ENCODE results near the gene ADAMTSL5. TPM values are rescaled to one million over a fixed set of nuclear protein-coding genes. Genes with fewer than 3 reads are reported as not detected.
"Not testable (repeated sequence)": the region's sequence is repeated elsewhere in the genome, so short reads cannot be mapped to it uniquely, and the experiment has no call there.

ADAMTSL5 gene
- total RNA-seq, 4 donors from 2014 or later: 17.4 to 54.8 (median 42.6) TPM

DNA sequence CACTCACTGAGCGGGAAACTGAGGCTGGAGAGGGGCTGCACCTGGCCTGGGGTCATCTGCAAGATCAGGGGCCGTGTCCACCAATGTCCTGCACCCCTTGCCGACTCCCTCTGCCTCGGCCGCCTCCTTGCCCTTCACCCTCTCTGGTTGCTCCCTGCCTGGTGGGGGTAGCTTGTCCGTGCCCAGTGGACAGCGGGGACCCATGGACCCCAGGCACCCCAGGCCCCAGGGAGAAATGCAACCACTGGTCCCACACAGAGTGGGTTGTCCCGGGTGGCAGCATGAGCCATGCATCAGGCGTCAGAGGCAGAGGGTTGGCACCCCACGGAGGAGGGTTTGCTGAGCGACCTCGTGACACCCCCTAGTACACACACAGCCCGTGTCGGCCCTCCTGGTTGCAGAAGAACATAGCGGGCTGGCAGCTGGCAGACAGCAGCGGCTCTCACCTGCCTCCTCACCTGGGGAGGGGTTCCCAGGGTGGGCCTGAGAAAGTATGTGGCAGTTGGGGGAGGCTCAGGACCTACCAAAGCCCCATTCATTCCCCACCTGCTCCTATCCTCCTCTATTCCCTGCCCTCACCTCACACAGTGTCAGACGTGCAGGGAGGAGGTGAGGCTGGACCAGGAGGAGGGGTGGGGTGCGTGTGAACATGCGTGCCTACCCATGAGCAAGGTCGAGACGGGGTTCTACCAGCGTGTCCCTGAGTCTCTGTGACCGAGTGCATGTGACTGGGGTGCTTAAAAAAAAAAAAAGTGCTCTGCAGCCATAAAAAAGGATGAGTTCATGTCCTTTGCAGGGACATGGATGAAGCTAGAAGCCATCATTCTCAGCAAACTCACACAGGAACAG is 8.7 kb downstream of the ADAMTSL5 start:
- TF ChIP-seq, protein P1, sequence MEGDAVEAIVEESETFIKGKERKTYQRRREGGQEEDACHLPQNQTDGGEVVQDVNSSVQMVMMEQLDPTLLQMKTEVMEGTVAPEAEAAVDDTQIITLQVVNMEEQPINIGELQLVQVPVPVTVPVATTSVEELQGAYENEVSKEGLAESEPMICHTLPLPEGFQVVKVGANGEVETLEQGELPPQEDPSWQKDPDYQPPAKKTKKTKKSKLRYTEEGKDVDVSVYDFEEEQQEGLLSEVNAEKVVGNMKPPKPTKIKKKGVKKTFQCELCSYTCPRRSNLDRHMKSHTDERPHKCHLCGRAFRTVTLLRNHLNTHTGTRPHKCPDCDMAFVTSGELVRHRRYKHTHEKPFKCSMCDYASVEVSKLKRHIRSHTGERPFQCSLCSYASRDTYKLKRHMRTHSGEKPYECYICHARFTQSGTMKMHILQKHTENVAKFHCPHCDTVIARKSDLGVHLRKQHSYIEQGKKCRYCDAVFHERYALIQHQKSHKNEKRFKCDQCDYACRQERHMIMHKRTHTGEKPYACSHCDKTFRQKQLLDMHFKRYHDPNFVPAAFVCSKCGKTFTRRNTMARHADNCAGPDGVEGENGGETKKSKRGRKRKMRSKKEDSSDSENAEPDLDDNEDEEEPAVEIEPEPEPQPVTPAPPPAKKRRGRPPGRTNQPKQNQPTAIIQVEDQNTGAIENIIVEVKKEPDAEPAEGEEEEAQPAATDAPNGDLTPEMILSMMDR (IDR thresholded peaks at IDR 0.05): no peak
- TF ChIP-seq EP300 (IDR thresholded peaks at IDR 0.05) (no peak), POLR2A (IDR thresholded peaks at IDR 0.05) (no peak)
- no peak for DNase-seq (ENCODE audit: low spot score in 2 of 2)

DNA sequence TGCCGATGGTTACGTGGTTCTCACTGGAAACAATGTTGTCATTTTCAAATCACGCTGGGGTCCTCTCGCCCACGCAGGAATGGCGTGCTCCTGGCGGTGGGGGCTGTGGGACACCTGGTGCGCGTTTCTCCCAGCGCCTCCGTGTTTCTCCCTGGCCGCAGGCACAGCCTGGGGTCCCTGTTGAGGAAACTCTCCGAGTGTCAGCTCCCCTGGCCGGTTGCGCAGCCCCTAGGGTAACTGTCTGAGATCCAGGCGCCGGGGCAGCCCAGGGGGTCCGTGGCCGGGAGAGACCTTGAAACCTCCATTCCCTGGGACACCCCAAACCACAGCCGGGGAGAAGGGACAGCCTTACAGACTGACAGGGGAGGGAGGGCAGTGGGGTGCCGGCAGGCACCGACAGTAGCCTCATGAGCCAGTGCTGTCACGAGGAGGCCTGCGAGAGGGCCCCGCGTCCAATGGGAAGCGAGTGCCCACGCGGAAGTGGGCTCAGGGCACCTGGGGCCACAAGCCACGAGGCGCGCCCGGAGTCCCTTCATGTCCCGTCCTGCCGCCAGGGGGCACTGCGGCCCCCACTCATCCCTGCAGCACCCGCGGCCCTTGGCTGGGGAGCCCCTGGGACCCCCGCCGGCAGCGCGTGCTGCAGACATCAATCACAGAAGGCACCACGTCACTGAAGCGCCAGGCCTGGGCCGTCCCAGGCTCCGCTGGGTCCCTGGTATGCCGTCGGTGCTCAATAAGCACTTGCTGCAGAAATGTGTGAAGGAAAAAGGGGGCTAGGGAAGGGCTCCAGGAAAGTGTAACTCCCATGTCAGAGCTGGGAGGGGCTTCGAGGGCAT is 9.5 kb downstream of the ADAMTSL5 start:
- TF ChIP-seq EP300 (IDR thresholded peaks at IDR 0.05): no peak
- no peak for TF ChIP-seq POLR2A (IDR thresholded peaks at IDR 0.05)
- TF ChIP-seq, protein P1 (IDR thresholded peaks at IDR 0.05): peak; percentile 65 to 82 (median 80)
- H3K4me1 ChIP-seq: peaks cover 0 to 30% (median 16%) of the 10 kb centered on the region in 4 donors
- whole genome bisulfite sequencing, 2 donors: 3 to 5% methylated on average over 29 to 49 of the region's 49 CpGs
- peaks cover 0 to 30% of the 10 kb centered on the region in 2 donors for H3K27me3 ChIP-seq
- peak in 1 of 2 donors; percentile 42 for DNase-seq (ENCODE audit: low spot score in 2 of 2)
- H3K9me3 ChIP-seq: peaks cover 0 to 3% (median 0%) of the 10 kb centered on the region in 4 donors
- peak overlapping the region in 1 of 4 donors; percentile 18 for H3K4me3 ChIP-seq
- H3K27ac ChIP-seq: no peak overlapping the region
- peaks cover 0 to 7% (median 0%) of the 10 kb centered on the region in 3 donors for H3K36me3 ChIP-seq

More for the DNA sequence above, 8.7 kb downstream of the ADAMTSL5 start:
- H3K36me3 ChIP-seq: peaks cover 0 to 7% (median 0%) of the 10 kb centered on the region in 3 donors
- 48 to 52% methylated on average over 20 to 22 of the region's 23 CpGs for WGBS, 2 donors
- H3K27ac ChIP-seq: no peak overlapping the region
- peaks cover 0 to 30% of the 10 kb centered on the region in 2 donors for H3K27me3 ChIP-seq
- H3K4me1 ChIP-seq: peaks cover 0 to 34% (median 16%) of the 10 kb centered on the region in 4 donors
- H3K4me3 ChIP-seq: no peak overlapping the region
- peaks cover 0 to 6% (median 0%) of the 10 kb centered on the region in 4 donors for H3K9me3 ChIP-seq

DNA sequence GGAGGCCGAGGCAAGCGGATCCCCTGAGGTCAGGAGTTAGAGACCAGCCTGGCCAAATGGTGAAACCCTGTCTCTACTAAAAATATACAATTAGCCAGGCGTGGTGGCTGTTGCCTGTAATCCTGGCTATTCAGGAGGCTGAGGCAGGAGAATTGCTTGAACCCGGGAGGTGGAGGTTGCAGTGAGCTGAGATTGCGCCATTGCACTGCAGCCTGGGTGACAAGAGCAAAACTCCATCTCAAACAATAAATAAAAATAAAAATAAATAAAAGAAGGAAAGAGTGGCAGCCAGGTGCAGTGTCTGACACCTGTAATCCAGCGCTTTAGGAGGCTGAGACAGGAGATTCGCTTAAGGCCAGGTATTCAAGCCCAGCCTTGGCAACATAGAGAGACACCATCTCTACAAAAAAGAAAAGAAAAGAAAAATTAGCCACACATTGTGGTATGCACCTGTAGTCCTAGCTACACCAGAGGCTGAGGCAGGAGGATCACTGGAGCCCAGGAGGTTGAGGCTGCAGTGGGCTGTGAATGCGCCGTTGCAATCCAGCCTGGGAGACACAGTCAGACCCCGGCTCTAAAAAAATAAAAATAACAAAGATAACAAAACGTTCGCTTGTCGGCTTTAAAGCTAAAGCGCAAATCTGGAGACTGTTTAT is 10.3 kb downstream of the ADAMTSL5 start:
- Histone ChIP-seq H3K9me3 (no peaks in the 10 kb centered on the region), H3K27ac (no peak overlapping the region), H3K36me3 (peaks cover 0 to 7% (median 0%) of the 10 kb centered on the region in 3 donors), H3K27me3 (peaks cover 0 to 35% of the 10 kb centered on the region in 2 donors), H3K4me1 (peaks cover 0 to 24% (median 16%) of the 10 kb centered on the region in 4 donors), H3K4me3 (no peak overlapping the region)
- WGBS, 2 donors: 56% methylated on average over 14 of the region's 14 CpGs
- TF ChIP-seq POLR2A (IDR thresholded peaks at IDR 0.05) (no peak), EP300 (IDR thresholded peaks at IDR 0.05) (no peak)
- TF ChIP-seq, protein P1 (IDR thresholded peaks at IDR 0.05): no peak
- DNase-seq (ENCODE audit: low spot score in 2 of 2): no peak

DNA sequence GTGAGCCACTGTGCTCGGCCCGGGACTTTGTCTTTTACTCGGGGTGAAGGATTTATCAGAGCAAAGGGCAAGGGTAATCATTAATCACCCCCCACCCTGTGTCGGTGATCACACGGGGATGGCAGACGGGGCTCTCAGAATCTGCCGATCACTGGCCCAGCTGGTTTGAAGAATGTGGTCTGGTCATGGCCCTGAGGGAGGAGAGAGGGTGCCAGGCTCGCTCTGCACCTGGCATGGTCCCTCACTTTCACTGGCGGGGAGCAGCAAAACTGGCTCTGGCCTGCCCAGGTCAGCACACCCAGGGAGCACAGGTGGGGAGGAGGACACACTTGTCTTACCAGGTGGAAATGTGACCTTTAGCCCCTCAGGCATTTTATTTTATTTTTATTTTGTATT is 11.6 kb downstream of the ADAMTSL5 start:
- Histone ChIP-seq H3K4me1 (peaks cover 0 to 17% (median 12%) of the 10 kb centered on the region in 4 donors), H3K27ac (no peak overlapping the region), H3K27me3 (peaks cover 0 to 41% of the 10 kb centered on the region in 2 donors), H3K9me3 (no peaks in the 10 kb centered on the region), H3K4me3 (no peak overlapping the region), H3K36me3 (peaks cover 0 to 7% (median 0%) of the 10 kb centered on the region in 3 donors)
- no peak for TF ChIP-seq POLR2A (IDR thresholded peaks at IDR 0.05)
- TF ChIP-seq EP300 (IDR thresholded peaks at IDR 0.05): no peak
- TF ChIP-seq, protein P1 (IDR thresholded peaks at IDR 0.05): no peak
- DNase-seq (ENCODE audit: low spot score in 2 of 2): no peak
- 69 to 70% methylated on average over 9 of the region's 9 CpGs for WGBS, 2 donors

DNA sequence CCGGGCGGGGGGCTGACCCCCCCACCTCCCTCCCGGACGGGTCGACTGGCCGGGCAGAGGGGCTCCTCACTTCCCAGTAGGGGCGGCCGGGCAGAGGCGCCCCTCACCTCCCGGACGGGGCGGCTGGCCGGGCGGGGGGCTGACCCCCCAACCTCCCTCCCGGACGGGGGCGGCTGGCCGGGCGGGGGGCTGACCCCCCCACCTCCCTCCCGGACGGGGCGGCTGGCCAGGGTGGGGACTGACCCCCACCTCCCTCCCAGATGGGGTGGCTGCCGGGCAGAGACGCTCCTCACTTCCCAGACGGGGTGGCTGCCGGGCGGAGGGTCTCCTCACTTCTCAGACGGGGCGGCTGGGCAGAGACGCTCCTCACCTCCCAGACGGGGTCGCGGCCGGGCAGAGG is 13.6 kb downstream of the ADAMTSL5 start:
- not testable (repeated sequence) for H3K4me3 ChIP-seq; H3K27ac ChIP-seq; H3K9me3 ChIP-seq; DNase-seq (ENCODE audit: low spot score in 2 of 2); H3K36me3 ChIP-seq
- WGBS, 2 donors: no CpG with 5 or more reads among the region's 34 CpGs
- Histone ChIP-seq H3K4me1 (peaks cover 0 to 16% (median 12%) of the 10 kb centered on the region in 4 donors), H3K27me3 (peaks cover 0 to 40% of the 10 kb centered on the region in 2 donors)
